Activated gamma-delta T cell treated with Interleukin-2 at 50 U/mL for 16 hours (primary cell): ENCODE results near the gene KDSR.
"Not testable (repeated sequence)": the region's sequence is repeated elsewhere in the genome, so short reads cannot be mapped to it uniquely, and the experiment has no call there.

Source experiments
- DNase-seq: peaks from one replicate; pipeline ENCODE4 v3.0.0-alpha.2; 2020

The KDSR gene

DNA sequence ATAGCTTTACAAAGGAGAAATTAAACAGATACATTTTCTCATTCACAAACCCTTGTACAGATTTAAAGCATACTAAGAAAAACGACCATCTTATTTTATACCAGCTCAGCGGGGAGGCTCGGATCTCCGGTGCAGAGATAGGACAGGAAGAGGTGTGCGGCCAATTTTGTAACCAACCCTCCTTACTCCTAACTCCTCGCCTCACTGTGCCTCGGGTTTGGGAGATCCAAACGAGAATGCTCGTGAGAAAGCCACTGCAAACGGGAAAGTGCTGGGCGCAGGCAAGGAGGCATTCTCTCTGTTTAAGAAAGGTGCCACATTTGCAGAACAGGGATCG is 1.2 kb downstream of the KDSR start:
- no peak for DNase-seq

DNA sequence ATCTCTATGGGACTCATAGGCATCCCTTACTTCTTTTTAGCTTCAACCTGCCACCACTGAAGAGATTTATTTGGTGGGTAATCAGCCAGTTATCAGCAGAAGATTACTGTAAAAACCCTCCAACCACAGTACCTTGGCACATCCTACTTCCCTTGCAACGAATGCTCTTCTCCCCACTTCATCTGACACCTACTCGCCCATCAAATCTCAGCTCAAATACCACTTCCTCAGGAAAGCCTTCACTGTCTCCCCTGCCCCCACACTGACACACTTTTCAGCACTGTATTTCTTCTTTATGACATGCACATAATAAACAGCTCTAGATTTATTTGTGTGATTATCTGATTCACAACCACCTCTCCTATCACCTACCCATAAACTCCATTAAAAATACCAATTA is 3.1 kb downstream of the KDSR start:
- peak; percentile 49 for DNase-seq

DNA sequence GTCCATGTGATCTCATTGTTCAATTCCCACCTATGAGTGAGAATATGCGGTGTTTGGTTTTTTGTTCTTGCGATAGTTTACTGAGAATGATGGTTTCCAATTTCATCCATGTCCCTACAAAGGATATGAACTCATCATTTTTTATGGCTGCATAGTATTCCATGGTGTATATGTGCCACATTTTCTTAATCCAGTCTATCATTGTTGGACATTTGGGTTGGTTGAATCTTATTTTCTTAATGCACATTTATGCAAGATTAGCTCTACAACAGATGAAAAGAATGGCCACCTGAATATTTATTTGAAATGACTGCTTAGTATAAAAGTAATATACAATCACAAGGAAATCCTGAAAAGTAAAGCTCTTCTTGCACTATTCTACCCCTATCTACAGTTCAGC is 3.6 kb downstream of the KDSR start:
- DNase-seq = not testable (repeated sequence)

DNA sequence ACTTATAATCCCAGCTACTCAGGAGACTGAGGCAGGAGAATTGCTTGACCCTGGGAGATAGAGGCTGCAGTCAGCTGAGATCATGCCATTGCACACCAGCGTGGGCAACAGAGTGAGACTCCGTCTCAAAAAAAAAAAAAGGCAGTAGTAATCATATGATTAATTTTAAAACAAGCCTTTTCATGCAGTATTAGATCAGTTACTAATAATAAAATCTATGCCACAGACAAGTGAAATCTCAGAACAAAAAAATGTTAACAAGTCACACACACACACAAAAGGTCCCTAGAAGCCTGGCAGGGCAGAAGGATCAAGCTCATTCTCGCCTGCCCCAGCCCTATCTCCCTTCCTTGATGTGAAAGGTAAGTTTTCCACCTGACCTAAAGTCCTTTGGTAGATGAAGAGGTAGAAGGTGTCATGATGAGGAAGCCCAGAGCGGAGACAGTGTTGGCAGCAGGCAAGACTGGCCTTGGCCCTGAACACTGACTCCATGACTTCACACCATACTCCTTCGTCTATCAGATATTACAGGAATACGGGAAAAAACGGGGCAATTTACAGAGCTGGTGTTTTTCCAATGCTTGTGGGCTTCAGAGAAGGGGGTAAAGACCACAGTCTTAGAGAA is 10.6 kb downstream of the KDSR start:
- DNase-seq = no peak

DNA sequence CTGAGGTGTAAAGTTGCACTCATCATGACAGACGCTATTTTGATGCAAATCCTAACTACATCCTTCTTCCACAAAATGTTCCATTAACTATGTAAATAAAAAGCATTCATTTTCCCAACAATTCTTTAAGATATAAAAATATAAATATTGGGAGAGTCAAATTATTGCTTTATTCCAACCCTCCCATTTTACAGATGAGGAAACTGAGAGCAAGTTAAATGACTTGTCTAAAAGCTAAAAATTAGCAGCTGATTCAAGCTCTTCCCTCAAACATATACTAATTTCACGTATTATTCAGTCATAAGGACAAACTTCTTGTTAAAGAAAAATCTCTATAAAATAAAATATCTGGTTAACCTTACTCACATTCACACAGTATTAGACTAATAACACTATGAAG is 16.8 kb downstream of the KDSR start:
- DNase-seq = no peak

DNA sequence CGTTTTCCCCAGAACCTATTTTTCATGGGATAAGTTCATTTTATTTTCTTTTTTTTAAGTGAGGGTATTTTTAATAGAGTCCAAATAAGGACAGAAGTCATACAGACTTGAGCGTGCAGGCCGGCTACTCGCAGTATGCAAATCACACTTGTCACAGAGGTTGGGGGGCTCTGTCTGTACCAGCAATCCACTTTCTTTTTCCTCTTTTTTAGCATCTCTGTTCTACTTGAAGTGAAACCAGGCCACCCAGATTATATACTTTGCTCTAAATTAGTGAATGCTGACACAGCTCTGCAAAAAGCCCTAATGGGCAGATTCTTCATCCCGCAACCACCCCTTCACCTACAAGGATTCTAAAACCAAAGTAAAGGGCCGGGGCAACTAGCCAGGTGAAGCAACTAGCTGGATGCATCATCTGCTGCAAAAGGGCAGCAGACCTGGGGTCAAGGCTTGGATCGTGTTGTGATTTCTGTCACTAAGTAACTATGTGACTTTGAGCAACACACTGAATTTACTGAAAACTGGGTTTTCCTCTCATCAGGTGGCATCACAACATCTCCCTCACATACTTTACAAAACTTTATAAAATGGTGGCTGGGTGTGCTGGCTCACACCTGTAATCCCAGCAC is 18.4 kb downstream of the KDSR start:
- no peak for DNase-seq

DNA sequence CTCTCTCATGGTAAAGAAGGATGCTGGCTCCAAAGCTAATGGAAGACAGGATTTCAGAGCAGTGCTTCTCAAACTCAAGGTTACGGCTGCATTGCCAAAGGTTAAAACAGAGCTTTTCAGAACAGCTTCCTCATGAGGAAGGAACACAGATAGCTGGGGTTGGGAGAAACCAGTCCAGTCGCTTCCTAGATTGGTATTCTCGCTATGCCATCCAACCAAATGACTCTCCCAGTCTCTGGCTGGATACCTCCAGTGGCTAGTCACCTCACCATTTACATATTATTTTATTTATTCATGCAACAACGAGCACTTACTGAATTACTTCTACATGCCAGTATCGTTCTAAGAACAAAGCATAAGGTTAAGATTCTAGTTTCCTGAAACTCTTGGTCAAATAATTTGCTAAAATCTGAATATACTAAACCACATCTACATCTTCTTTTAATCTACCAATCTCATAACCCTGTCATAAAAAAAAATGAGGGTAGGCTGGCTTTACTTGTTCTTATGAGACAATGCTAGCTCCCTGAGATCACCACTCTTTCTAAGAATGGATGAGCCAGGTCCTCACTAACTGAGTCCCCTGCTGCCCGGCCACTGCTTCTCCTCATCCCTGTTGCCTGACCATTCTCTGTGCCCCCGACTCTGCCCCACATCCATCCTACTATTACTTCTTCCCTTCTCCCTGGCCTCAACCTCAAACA is 20.4 kb downstream of the KDSR start:
- DNase-seq = no peak

DNA sequence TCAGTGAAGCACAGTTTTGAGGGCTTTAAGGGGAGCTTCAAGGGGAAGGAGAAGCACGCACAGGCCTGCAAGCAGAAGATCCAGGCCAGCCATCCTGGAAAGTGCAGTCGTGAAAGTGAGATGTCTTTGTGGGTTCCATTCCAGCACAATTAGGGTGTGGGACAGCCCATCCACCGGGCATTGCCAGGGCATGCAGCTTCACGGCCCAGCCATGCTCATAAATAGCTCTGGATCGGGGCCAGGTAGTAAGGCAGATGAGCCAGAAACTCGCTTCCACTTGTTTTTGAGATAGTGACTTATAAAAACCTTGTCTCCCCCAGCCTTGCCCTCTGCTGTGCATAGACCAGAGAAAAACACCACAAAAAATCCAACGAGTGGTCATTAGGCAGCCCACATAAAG is 21.0 kb downstream of the KDSR start:
- no peak for DNase-seq

DNA sequence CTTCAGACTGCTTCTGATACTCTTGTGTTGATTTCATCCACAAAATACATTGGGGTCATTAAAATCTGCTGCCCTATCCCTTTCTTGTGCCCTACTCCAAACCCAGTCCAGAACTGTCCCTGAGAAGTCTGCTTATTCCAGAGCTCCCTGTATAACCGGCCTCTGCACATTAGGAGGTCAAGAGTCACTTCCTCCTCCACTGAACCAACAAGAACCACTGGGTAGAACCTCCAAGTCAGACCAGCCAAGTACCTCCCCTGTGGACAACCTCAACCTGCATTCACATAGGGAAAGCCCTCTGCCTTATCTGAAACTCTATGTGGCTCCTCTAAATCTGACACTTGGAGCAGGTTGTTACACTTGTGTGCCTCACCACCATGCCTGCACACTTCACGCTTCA is 22.1 kb downstream of the KDSR start:
- no peak for DNase-seq

DNA sequence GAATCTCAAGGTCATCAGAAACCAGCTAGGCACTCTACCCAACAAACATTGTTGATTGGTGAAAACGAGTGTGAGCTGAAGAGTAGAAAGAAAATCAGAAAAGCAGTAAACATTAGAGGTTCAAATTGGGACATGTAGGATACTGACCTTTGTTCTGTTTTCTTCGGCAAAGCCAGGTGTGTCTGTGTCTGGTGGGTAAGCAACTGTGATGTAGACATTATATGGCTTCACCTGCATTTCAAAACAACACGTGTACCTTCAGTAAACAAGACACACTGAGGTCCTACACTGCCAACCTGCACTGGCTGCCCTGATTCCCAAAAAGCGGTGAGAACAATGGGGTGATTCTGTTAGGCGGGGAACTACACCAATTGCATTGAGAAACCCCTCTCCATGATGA is 22.7 kb downstream of the KDSR start:
- no peak for DNase-seq

DNA sequence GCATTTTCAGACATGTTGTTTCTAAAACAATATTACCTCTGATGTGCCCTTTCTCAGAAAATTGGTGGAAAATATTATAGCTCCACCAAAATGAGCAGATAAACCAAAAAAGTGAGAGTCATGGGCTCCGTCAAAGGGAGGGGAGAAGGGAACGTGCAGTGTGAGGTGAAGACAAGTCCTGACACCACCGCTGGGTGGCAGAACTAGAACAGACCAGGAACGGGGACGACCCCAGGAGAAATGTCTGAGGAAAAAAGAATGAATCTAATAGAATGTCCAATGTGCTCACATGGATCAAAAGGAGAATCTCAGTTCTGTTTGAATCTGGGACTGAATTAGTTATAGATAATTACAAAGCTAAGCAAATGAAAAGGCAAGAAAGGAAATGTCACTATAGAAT is 24.8 kb downstream of the KDSR start:
- peak; percentile 26 for DNase-seq

DNA sequence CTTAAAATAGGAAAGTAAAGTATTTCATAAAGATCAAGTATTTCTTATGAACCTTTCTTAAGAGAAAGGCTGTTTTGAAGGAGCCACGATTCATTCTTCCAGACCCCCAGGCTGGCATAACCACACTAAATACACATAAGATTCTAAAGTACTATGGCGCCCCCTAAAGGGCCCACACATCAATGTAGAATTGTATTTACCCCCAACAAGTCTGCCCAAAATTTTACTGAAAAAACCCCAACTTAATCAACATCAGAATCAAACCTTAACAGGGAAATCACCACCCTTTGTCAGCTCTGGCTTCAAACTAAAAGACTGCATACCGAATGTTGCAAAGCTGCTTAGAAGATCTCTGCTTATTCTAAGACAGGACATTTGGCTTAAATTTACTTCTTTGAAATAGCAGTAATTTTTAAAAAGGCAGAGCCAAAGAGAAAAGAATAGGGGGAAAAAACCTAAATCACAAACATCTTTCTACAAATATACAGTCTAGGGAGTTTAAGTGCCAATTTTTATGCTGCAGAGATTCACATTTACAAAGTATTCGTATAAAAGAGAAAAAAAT is 27.0 kb downstream of the KDSR start:
- DNase-seq = peak; percentile 34

DNA sequence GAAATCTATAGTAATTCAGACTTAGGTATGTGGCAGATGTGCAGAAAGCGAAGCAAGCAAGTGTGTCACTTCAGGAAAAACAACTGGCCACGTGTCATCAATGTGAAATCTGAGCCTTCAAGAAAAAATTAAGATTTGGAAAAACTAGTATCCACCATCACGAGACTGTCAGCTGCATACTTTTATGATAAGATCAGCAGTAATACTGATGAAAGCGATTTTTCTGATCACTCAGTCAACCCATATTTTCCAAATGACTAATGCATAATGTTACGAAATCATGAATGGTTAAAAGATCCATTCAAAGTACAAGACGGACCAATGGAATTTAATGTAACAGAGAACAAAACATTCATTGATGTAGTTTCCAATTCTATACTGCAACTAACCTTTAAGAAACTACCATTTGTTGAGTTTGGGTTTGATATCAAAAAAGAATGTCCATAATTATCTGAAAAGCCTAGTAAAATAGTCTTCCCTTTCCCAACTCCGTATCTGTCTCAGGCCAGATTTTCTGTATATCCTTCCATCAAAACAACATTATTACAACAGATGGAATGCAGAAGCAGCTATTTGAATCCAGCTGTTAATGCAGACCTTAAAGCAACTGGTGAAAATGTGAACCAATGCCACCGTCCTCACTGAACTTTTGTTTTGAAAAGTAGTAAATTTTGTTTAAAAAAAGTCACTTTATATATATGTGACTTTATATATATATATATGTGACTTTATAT is 30.5 kb downstream of the KDSR start:
- DNase-seq = no peak

DNA sequence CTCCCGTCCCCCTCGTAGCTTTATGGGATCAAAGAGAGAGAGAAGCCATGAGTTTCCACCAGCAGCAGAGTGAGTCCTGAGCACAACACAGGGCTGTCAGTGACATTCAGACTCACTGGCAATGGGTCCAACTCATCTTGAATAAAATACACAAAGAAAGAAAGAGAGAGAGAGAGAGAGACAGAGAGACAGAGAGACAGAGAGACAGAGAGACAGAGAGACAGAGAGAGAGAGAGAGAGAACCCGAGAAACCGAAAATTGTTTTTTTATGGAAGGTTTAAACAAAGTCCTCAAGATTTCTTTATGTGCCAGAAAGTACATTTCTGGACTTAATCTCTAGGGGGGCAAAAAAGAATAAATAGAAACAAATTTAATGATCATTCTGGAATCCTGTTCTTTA is 35.9 kb downstream of the KDSR start:
- no peak for DNase-seq

DNA sequence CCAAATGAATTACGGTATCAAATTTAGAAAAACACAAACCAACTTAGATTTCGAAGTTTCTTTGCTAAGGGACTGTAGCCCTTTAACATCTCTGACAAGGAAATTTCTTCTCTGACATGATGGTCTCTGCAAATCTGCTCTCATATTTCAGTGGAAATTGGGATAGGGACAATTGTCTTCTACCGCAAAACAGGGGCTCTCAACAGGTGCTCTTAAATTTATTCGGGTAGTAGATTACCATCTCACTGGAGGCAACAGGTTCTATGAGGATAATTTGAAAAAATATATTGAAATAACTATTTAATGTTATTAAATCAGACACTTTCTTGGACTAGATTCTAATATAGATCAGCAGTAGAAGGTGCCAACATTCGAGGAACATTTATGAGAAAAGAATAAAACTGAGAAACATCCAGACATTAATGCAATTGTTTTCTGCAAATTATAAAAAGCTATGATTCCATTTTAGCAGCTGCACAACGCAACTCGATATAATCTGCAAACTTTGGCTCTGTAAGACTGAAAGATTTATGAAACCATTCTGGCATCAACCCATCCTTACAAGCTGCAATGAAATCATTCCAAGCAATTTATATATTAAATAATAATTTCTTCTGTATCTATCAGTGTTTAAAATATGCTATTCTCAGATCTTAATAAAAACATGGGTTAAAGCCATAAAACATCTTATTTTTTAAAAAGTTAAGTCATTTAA is 37.4 kb downstream of the KDSR start:
- no peak for DNase-seq

DNA sequence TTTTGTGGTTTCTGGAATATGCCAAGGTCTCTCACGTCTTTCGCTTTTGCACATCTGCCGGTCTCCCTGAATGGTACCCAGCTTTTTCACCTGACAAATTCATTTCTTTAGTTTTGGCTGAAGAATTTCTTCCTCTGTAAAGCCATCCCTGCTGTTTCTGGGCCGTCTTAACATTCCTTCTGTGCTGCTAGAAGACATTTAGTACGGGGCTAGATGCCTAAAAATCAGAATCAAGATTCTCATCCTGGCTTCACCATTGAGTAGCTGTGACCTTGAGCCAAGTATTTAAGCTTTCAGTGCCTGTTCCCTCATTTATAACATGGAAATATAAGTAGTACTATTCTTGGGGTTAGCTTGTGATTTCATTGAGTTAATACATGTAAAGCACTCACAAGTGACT is 41.0 kb downstream of the KDSR start:
- no peak for DNase-seq

DNA sequence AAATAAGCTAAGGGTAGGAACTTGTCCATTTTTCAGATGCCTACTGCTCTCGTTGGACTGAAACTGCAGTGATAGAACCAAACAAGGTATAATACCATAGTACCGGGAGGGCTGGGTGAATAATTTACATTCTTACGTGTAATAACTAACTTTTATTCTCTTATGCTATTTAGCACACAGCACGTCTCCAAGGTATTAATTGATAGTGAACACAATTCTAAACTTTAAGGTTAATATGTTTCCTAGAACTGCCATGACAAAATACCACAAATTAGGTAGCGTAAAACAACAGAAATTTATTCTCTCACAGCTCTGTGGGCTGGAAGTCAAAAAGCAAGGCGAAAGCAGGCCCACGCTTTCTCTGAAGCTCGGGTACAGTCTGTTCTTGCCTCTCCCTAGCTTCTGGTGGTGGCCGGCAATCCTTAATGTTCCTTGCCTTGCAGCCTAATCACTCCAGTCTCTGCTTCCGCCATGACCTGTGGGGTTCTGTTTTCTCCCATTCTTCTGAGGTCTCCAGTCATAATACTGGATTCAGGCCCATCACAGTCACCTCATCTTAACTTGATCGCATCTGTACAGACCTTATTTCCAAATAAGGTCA is 41.8 kb downstream of the KDSR start:
- DNase-seq = no peak

DNA sequence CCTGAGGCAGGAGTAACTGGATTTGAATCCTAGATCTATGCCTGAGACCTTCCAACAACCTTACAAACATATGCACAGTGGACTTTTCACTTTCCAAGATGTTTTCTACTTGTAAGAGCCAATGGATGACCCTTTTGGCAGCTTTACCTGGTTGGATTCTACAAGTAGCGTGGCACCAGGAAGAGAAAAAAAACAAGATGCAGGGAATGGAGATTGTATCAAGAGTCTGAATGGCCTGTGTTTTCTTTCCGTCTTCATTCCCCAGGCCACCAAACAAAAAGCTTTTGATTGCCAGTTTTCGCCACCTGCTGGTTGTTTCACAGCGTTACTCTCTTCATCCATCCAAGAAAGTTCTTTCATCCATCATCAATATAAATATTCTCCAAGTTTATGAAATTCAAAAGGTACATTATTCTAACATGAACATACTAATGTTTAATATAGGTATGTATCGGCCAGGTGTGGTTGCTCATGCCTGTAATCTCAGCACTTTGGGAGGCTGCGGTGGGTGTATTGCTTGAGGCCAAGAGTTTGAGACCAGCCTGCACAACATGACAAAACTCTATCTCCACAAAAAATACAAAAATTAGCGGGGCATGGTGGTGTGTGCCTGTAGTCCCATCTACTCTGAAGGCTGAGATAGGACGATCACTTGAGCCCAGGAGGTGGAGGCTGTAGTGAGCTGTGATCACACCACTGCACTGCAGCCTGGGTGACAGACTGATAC is 43.9 kb downstream of the KDSR start:
- peak; percentile 55 for DNase-seq

DNA sequence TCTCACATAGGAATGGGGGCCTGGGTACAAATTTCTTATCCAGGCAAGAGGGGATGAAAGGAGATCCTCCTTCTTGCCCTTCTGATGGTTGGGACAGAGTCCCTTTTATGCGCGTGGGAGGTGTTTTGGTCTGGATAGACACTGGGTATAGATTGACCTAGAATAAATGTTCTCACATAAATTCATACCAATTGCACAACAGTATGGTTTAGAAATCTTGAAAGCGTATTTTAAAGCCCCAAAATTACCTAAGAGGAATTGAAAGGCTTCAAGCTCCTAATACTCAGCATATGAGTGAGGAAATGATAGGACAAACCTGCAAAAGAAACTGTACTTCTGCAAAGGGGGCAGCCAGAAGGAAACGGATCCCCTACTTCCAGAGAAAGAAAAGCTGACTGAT is 44.8 kb downstream of the KDSR start:
- no peak for DNase-seq

DNA sequence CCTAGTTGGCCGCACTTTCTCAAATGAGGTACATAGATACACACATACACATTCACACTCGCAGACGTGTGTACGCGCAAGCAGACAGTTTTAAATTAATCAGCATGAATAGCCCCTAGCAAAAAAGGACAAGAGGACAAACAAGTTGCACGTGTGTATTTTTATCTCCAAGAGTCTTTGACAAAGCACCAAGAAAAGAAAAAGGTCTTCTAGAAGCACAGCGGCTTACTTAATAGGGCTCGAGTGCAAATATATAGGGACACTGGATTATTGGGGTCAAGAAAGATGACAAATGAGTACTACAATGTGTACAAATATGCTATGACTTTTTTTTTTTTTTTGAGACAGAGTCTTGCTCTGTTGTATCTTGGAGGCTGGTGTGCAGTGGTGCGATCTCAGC is 45.7 kb downstream of the KDSR start:
- DNase-seq = no peak

DNA sequence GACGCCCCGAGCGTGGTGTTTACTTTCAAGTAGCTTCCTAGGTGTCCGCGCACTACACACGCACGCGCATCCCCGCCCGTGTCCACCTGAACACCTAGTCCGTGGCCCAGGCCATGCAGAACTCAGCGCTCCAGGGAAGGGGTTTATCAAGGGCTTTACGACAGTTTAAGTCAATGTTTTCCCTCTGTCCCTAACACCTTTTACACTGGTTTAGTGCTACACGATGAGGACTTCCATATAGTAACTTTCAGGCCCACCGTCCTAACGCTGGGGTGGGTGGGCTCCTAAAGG is 46.1 kb downstream of the KDSR start:
- DNase-seq = no peak
